Measurements from ENCODE around the gene FAIM2.

DNA sequence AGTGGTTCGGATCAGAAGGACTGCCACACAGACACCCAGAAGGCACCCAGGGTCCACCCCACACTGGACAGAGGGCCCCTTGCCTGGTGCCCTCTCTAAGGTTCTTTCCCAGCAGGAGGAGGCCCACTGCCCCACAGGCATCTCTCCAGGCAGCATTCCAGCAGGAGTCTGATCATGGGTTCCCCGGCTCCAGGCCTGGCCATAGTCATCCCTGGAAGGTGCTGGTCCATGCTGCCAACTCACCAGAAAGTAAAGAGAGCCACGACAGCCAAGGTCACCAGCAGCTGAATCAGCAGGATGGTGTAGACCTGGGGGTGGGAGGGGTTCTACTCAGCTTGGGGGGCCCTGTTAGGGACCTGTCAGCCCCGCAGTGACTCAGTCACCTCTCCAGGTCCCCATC, 6.4 kb downstream of the FAIM2 start:
- TF ChIP-seq EZH2 (IDR thresholded peaks at IDR 0.05; ENCODE audit: borderline replicate concordance, low read depth, low read length), result no peak
- no peak for TF ChIP-seq PHF21A (IDR thresholded peaks at IDR 0.05; ENCODE audit: borderline replicate concordance, low read depth)
- no peak for TF ChIP-seq POLR2A (conservative IDR thresholded peaks at IDR 0.05)
- TF ChIP-seq, protein P1, sequence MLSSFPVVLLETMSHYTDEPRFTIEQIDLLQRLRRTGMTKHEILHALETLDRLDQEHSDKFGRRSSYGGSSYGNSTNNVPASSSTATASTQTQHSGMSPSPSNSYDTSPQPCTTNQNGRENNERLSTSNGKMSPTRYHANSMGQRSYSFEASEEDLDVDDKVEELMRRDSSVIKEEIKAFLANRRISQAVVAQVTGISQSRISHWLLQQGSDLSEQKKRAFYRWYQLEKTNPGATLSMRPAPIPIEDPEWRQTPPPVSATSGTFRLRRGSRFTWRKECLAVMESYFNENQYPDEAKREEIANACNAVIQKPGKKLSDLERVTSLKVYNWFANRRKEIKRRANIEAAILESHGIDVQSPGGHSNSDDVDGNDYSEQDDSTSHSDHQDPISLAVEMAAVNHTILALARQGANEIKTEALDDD (IDR thresholded peaks at IDR 0.05), result no peak
- no peak for TF ChIP-seq CBFB (CRISPR knock-in tag; IDR thresholded peaks at IDR 0.05)
- TF ChIP-seq, protein P2, sequence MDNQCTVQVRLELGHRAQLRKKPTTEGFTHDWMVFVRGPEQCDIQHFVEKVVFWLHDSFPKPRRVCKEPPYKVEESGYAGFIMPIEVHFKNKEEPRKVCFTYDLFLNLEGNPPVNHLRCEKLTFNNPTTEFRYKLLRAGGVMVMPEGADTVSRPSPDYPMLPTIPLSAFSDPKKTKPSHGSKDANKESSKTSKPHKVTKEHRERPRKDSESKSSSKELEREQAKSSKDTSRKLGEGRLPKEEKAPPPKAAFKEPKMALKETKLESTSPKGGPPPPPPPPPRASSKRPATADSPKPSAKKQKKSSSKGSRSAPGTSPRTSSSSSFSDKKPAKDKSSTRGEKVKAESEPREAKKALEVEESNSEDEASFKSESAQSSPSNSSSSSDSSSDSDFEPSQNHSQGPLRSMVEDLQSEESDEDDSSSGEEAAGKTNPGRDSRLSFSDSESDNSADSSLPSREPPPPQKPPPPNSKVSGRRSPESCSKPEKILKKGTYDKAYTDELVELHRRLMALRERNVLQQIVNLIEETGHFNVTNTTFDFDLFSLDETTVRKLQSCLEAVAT (IDR thresholded peaks at IDR 0.05), result no peak
- TF ChIP-seq ATF3 (IDR thresholded peaks at IDR 0.05), result no peak
- no peak for TF ChIP-seq ATF3 (CRISPR knock-in tag; conservative IDR thresholded peaks at IDR 0.05)
- no peak for TF ChIP-seq PHB2 (IDR thresholded peaks at IDR 0.05; ENCODE audit: low read depth)
